Trophoblast cell (in vitro differentiated cells and primary cell): ENCODE data around the gene RCN1.

ENCODE experiments used
- DNase-seq, 2 donors: peaks; one replicate each; pipeline ENCODE4 v3.0.0-alpha.2; 2016
- H2AFZ ChIP-seq: 2 replicates; pipeline ENCODE4 v1.6.1; 2013; ENCODE audit warnings: low read length, moderate library complexity, mild to moderate bottlenecking; ENCODE audit not compliant: insufficient read depth, poor library complexity
- H2AK5ac ChIP-seq: 2 replicates; pipeline ENCODE4 v1.6.1; 2013; ENCODE audit warnings: mild to moderate bottlenecking, low read length
- H2BK120ac ChIP-seq: 2 replicates; pipeline ENCODE4 v1.6.1; 2013; ENCODE audit warnings: low read length, mild to moderate bottlenecking, moderate library complexity; ENCODE audit not compliant: insufficient read depth, poor library complexity
- H2BK12ac ChIP-seq: 2 replicates; pipeline ENCODE4 v1.6.1; 2013; ENCODE audit warnings: mild to moderate bottlenecking, low read length, moderate library complexity
- H2BK5ac ChIP-seq: 2 replicates; pipeline ENCODE4 v1.6.1; 2013; ENCODE audit warnings: low read length, low read depth, moderate library complexity, mild to moderate bottlenecking; ENCODE audit not compliant: poor library complexity
- H3K14ac ChIP-seq: 2 replicates; pipeline ENCODE4 v1.6.1; 2013; ENCODE audit warnings: mild to moderate bottlenecking, low read length
- H3K18ac ChIP-seq: 2 replicates; pipeline ENCODE4 v1.6.1; 2013; ENCODE audit warnings: mild to moderate bottlenecking, low read length
- H3K23ac ChIP-seq: 2 replicates; pipeline ENCODE4 v1.6.1; 2013; ENCODE audit warnings: low read length
- H3K27ac ChIP-seq: 2 replicates; pipeline ENCODE4 v1.5.1; 2013; ENCODE audit warnings: low read depth, mild to moderate bottlenecking, inconsistent platforms, low read length, moderate library complexity
- H3K27me3 ChIP-seq: 2 replicates; pipeline ENCODE4 v1.6.1; 2013; ENCODE audit warnings: inconsistent platforms, mild to moderate bottlenecking, low read length, moderate library complexity; ENCODE audit not compliant: insufficient read depth
- H3K36me3 ChIP-seq, 2 experiments: 1 replicate in 1 of 2; 2 replicates in 1 of 2; pipeline ENCODE4 v1.6.1; 2013; ENCODE audit warnings: low read length in 2 of 2, mild to moderate bottlenecking in 2 of 2, moderate library complexity in 1 of 2; ENCODE audit not compliant: insufficient read depth in 2 of 2, control insufficient read depth in 1 of 2
- H3K4ac ChIP-seq: 2 replicates; pipeline ENCODE4 v1.6.1; 2013; ENCODE audit warnings: low read depth, mild to moderate bottlenecking, low read length, moderate library complexity
- H3K4me1 ChIP-seq, 2 experiments: 1 replicate in 1 of 2; 2 replicates in 1 of 2; pipeline ENCODE4 v1.6.1; 2013; ENCODE audit warnings: low read length in 2 of 2, mild to moderate bottlenecking in 2 of 2, moderate library complexity in 1 of 2; ENCODE audit not compliant: insufficient read depth in 2 of 2, control insufficient read depth in 1 of 2
- H3K4me2 ChIP-seq: 2 replicates; pipeline ENCODE4 v1.6.1; 2013; ENCODE audit warnings: inconsistent platforms, mild to moderate bottlenecking, low read length, moderate library complexity
- H3K4me3 ChIP-seq: 2 replicates; pipeline ENCODE4 v1.5.1; 2013; ENCODE audit warnings: mild to moderate bottlenecking, low read depth, low read length, inconsistent platforms
- H3K79me1 ChIP-seq: one replicate; pipeline ENCODE4 v1.6.1; 2013; ENCODE audit warnings: low read length
- H3K79me2 ChIP-seq: 2 replicates; pipeline ENCODE4 v1.6.1; 2013; ENCODE audit warnings: low read length, mild to moderate bottlenecking; ENCODE audit not compliant: control insufficient read depth, insufficient read depth, poor library complexity
- H3K9ac ChIP-seq: 2 replicates; pipeline ENCODE4 v1.6.1; 2013; ENCODE audit warnings: mild to moderate bottlenecking, low read length
- H3K9me3 ChIP-seq: 2 replicates; pipeline ENCODE4 v1.6.1; 2013; ENCODE audit warnings: low read depth, mild to moderate bottlenecking, control low read depth, inconsistent platforms, low read length; ENCODE audit not compliant: insufficient read depth
- H4K12ac ChIP-seq: 2 replicates; pipeline ENCODE4 v1.6.1; 2013; ENCODE audit warnings: low read depth, mild to moderate bottlenecking, low read length, moderate library complexity
- H4K8ac ChIP-seq: 2 replicates; pipeline ENCODE4 v1.6.1; 2013; ENCODE audit warnings: low read depth, mild to moderate bottlenecking, low read length, moderate library complexity
- H4K91ac ChIP-seq: one replicate; pipeline ENCODE4 v1.6.1; 2013; ENCODE audit warnings: low read depth, mild to moderate bottlenecking, low read length, moderate library complexity
- WGBS: extraction: QIAGEN DNeasy Blood & Tissue Kit; methylation state at CpG from one replicate; pipeline ENCODE4 v1.1.7; 2013; ENCODE audit warnings: missing lambda C conversion rate; ENCODE audit not compliant: insufficient read length, insufficient coverage; ENCODE audit errors: extremely low coverage; 5-methylcytosine and 5-hydroxymethylcytosine counted together

The RCN1 gene

DNA sequence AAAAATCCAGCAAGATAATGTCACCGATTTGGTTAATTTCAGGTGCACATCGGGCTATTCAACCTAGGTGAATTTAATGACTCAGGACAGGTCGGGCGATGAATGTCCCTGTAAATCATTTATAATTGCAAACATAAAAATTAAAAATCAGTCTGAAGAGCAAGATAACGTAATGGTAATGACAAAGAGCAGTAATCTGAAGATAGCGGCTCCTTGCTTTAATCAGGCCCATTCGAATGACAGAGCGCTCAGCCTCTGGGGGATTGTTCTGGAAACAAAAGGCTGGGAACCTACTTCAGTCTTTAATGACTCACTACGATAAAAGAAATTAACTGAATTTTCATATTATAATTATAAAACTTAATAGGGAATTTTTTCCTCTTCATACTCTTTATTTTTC lies 61.3 kb downstream of the RCN1 start:
- no peak overlapping the region for H3K4me3 ChIP-seq
- DNase-seq = no peak
- no peak overlapping the region for H2BK5ac ChIP-seq
- no peak overlapping the region for H4K12ac ChIP-seq
- H3K36me3 ChIP-seq = no peaks in the 10 kb centered on the region
- no peak overlapping the region for H4K8ac ChIP-seq
- no peak overlapping the region for H3K9ac ChIP-seq
- H4K91ac ChIP-seq = no peak overlapping the region
- no peak overlapping the region for H2BK120ac ChIP-seq
- H3K27me3 ChIP-seq = no peaks in the 10 kb centered on the region
- no peak overlapping the region for H3K4me2 ChIP-seq
- no CpG with 5 or more reads among the region's 9 CpGs for WGBS
- H3K18ac ChIP-seq = no peak overlapping the region
- no peak overlapping the region for H3K4ac ChIP-seq
- no peak overlapping the region for H2AK5ac ChIP-seq
- H3K4me1 ChIP-seq = peaks cover 0 to 4% of the 10 kb centered on the region in 2 experiments
- H2AFZ ChIP-seq = no peak overlapping the region
- H3K79me2 ChIP-seq = no peaks in the 10 kb centered on the region
- no peak overlapping the region for H3K14ac ChIP-seq
- H2BK12ac ChIP-seq = no peak overlapping the region
- H3K23ac ChIP-seq = no peak overlapping the region
- H3K27ac ChIP-seq = no peak overlapping the region
- H3K9me3 ChIP-seq = no peaks in the 10 kb centered on the region
- no peaks in the 10 kb centered on the region for H3K79me1 ChIP-seq

DNA sequence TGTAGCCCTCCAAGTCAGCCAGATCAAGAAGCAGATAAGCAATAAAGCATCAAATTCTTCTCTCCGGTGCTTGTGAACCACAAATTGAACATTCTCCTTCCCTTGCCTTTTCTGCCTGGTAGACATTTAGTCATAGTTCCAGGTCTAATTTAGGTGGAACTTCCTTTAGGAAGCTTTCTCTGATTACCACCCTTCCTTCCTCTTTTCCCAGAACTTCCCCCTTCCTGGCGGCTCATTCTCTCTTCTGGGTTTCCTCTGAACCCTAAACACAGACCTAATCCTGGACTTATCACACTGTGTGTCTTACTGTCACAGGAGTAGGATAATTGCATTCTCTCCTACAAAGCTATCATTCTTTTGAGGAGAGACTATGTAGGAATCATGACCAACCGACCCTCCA lies 61.9 kb downstream of the RCN1 start:
- WGBS = no CpG with 5 or more reads among the region's 3 CpGs
- no peak overlapping the region for H3K4me2 ChIP-seq
- no peak overlapping the region for H4K12ac ChIP-seq
- H2BK120ac ChIP-seq = no peak overlapping the region
- no peak overlapping the region for H2BK5ac ChIP-seq
- H2AFZ ChIP-seq = no peak overlapping the region
- H3K4me3 ChIP-seq = no peak overlapping the region
- H3K79me1 ChIP-seq = no peaks in the 10 kb centered on the region
- H3K27me3 ChIP-seq = no peaks in the 10 kb centered on the region
- no peak overlapping the region for H3K18ac ChIP-seq
- no peak overlapping the region for H3K27ac ChIP-seq
- DNase-seq = no peak
- H4K8ac ChIP-seq = no peak overlapping the region
- no peak overlapping the region for H2BK12ac ChIP-seq
- H4K91ac ChIP-seq = no peak overlapping the region
- H3K9ac ChIP-seq = no peak overlapping the region
- no peaks in the 10 kb centered on the region for H3K9me3 ChIP-seq
- H3K14ac ChIP-seq = no peak overlapping the region
- H3K36me3 ChIP-seq = no peaks in the 10 kb centered on the region
- H3K23ac ChIP-seq = no peak overlapping the region
- H2AK5ac ChIP-seq = no peak overlapping the region
- H3K4me1 ChIP-seq = peaks cover 0 to 4% of the 10 kb centered on the region in 2 experiments
- no peaks in the 10 kb centered on the region for H3K79me2 ChIP-seq
- no peak overlapping the region for H3K4ac ChIP-seq

GRCh38 chr11:32153747-32154146 lies 62.9 kb downstream of the RCN1 start:
- Histone ChIP-seq H2AFZ (no peak overlapping the region), H2BK5ac (no peak overlapping the region), H3K36me3 (no peaks in the 10 kb centered on the region), H3K4me1 (peaks cover 0 to 4% of the 10 kb centered on the region in 2 experiments), H2BK12ac (no peak overlapping the region), H3K27me3 (no peaks in the 10 kb centered on the region), H3K4ac (no peak overlapping the region), H2BK120ac (no peak overlapping the region), H3K27ac (no peak overlapping the region), H3K79me2 (no peaks in the 10 kb centered on the region), H4K8ac (no peak overlapping the region), H4K12ac (no peak overlapping the region), H3K4me3 (no peak overlapping the region), H3K9ac (no peak overlapping the region), H3K79me1 (no peaks in the 10 kb centered on the region), H2AK5ac (no peak overlapping the region), H3K23ac (no peak overlapping the region), H3K4me2 (no peak overlapping the region), H4K91ac (no peak overlapping the region), H3K18ac (no peak overlapping the region), H3K14ac (no peak overlapping the region), H3K9me3 (peaks cover 2% of the 10 kb centered on the region)
- no CpG with 5 or more reads among the region's 1 CpG for WGBS
- no peak for DNase-seq

DNA sequence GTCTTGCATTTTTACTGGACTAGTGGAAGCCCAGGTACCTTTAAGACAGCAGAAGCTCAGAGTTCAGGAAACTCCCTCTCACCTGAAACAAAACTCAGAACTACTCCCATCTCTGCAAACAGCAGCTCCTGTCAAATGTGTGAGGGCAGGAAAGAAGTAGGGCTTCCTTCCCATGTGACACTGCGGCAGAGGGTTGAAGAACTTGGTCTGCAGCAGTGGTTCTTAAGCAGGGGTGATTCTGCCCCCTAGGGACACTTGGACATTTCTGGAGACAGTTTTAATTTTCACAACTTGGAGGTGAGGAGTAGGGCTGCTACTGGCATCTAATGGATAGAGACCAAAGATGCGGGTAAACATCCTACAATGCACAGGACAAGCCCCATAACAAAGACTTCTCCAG lies 63.4 kb downstream of the RCN1 start:
- H3K9ac ChIP-seq = no peak overlapping the region
- no peak overlapping the region for H4K91ac ChIP-seq
- H3K4me3 ChIP-seq = no peak overlapping the region
- no peak overlapping the region for H3K23ac ChIP-seq
- no peak for DNase-seq
- H3K27me3 ChIP-seq = no peaks in the 10 kb centered on the region
- no peak overlapping the region for H2AFZ ChIP-seq
- WGBS = no CpG with 5 or more reads among the region's 2 CpGs
- H3K4me1 ChIP-seq = peaks cover 0 to under 1% of the 10 kb centered on the region in 2 experiments
- H3K79me1 ChIP-seq = no peaks in the 10 kb centered on the region
- H4K8ac ChIP-seq = no peak overlapping the region
- peaks cover 2% of the 10 kb centered on the region for H3K9me3 ChIP-seq
- H3K14ac ChIP-seq = no peak overlapping the region
- H3K79me2 ChIP-seq = no peaks in the 10 kb centered on the region
- no peak overlapping the region for H2BK120ac ChIP-seq
- H3K27ac ChIP-seq = no peak overlapping the region
- H2AK5ac ChIP-seq = no peak overlapping the region
- H3K36me3 ChIP-seq = no peaks in the 10 kb centered on the region
- H3K4ac ChIP-seq = no peak overlapping the region
- no peak overlapping the region for H3K4me2 ChIP-seq
- no peak overlapping the region for H3K18ac ChIP-seq
- H2BK12ac ChIP-seq = no peak overlapping the region
- no peak overlapping the region for H2BK5ac ChIP-seq
- no peak overlapping the region for H4K12ac ChIP-seq
